ENCODE measurements around the gene DVL2.

DNA sequence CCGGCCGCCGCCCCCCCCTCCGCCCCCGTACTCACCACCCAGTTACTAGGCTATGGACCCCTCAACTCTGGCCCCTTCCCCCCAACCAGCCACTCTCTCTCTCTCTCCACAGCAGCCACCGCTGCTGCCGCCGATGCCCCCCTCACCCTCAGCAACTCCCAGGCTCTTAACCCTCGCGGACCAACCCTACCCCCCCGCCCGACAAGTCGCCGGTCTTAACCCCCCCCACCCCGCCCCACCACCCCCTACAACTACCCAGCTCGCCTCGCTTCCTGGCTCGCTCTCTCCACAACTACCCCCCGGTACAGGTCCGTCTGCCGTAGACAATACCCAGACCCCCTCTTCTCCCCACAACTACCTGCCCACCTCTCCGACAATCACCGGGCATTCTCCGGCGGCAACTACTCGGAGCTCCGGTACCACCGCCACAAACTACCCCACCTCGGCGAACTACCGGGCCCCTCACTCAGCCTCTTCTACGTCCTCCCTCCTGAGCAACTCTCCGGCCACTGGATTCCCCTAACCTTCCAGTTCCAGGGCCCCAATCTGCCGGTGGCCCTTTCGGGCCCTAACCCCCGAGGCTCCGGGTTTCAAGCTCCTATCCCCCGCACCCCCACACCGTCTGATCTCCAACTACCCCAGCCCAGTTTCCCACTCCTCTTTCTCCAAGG lies 4.2 kb upstream of the DVL2 start:
- no peak for TF ChIP-seq CTCF (IDR thresholded peaks at IDR 0.05; ENCODE audit: insufficient read depth, low read length, poor library complexity, severe bottlenecking)
- no peak for TF ChIP-seq EZH2phosphoT487 (conservative IDR thresholded peaks at IDR 0.05; ENCODE audit: low read length)
